Fibroblast of the aortic adventitia (primary cell): ENCODE measurements around the gene DDAH2. TPM values are rescaled to one million over a fixed set of nuclear protein-coding genes. Genes with fewer than 3 reads are reported as not detected.

ENCODE experiments used
- DNase-seq: peaks from one replicate; pipeline ENCODE4 v3.0.0-alpha.2; 2010; ENCODE audit warnings: low read depth
- H3K4me3 ChIP-seq: 2 replicates; pipeline ENCODE4 v1.5.1; 2011; ENCODE audit warnings: low read depth, mild to moderate bottlenecking, control low read depth, low read length, moderate library complexity
- CTCF ChIP-seq: IDR thresholded peaks from 2 replicates; pipeline ENCODE4 v1.5.1; 2011; ENCODE audit warnings: mild to moderate bottlenecking, low read length, control low read depth, inconsistent platforms; ENCODE audit not compliant: insufficient read depth
- total RNA-seq: library from RNA; depleted of rRNA; stranded (reverse); fragments of >200 nt; gene quantifications from 2 replicates; pipeline ENCODE4 v1.2.3, GENCODE V29; 2012; ENCODE audit warnings: low replicate concordance

The DDAH2 gene
- total RNA-seq, 1 donor = 70.5 TPM

GRCh38 chr6:31737315-31737990 is 8.4 kb upstream of the DDAH2 start:
- DNase-seq = no peak
- no peak for TF ChIP-seq CTCF
- H3K4me3 ChIP-seq = peak overlapping the region; percentile 17

- TF ChIP-seq CTCF = no peak
- peak overlapping the region; percentile 97 for H3K4me3 ChIP-seq
- no peak for DNase-seq
Measured at GRCh38 chr6:31736768-31737314, 7.7 kb upstream of the DDAH2 start.

GRCh38 chr6:31736021-31736767 is 7.1 kb upstream of the DDAH2 start, which contains the start of gene CLIC1:
CLIC1 (minus strand) TSS chr6:31736530; CDS start chr6:31736300, 230 bp downstream.
- H3K4me3 ChIP-seq = peak within 1 kb of the TSS; percentile 97
- peak; percentile 69 for DNase-seq
- no peak for TF ChIP-seq CTCF

GRCh38 chr6:31734821-31735406 is 5.8 kb upstream of the DDAH2 start:
- peak overlapping the region; percentile 97 for H3K4me3 ChIP-seq
- no peak for TF ChIP-seq CTCF

GRCh38 chr6:31734247-31734820 is 5.2 kb upstream of the DDAH2 start:
- peak overlapping the region; percentile 97 for H3K4me3 ChIP-seq
- DNase-seq = no peak
- TF ChIP-seq CTCF = no peak

More at GRCh38 chr6:31734821-31735406, 5.8 kb upstream of the DDAH2 start:
- peak; percentile 46 for DNase-seq

- no peak for DNase-seq
- no peak for TF ChIP-seq CTCF
Measured at GRCh38 chr6:31733734-31734133, 4.6 kb upstream of the DDAH2 start.

More at GRCh38 chr6:31733734-31734133, 4.6 kb upstream of the DDAH2 start:
- peak overlapping the region; percentile 97 for H3K4me3 ChIP-seq
